Measurements from ENCODE around the gene TTC19.
"Not testable (repeated sequence)": the region's sequence is repeated elsewhere in the genome, so short reads cannot be mapped to it uniquely, and the experiment has no call there.

TTC19 gene

GRCh38 chr17:15973016-15973415 lies 26.6 kb upstream of the TTC19 start:
- peak; percentile 46 for DNase-seq (ENCODE audit: low read depth, low spot score)

GRCh38 chr17:15973834-15974233 lies 25.8 kb upstream of the TTC19 start:
- DNase-seq (ENCODE audit: low read depth, low spot score), result peak; percentile 41

- DNase-seq (ENCODE audit: low read depth, low spot score), result no peak
These were observed 21.7 kb upstream of the TTC19 start for GRCh38 chr17:15977894-15978293.

GRCh38 chr17:15978606-15979005 lies 21.0 kb upstream of the TTC19 start:
- no peak for DNase-seq (ENCODE audit: low read depth, low spot score)

- DNase-seq (ENCODE audit: low read depth, low spot score), result not testable (repeated sequence)
These were observed 20.6 kb upstream of the TTC19 start for GRCh38 chr17:15979013-15979412.

- DNase-seq (ENCODE audit: low read depth, low spot score), result no peak
These were observed 18.4 kb upstream of the TTC19 start for GRCh38 chr17:15981208-15981607.

- DNase-seq (ENCODE audit: low read depth, low spot score), result peak; percentile 28
These were observed 17.7 kb upstream of the TTC19 start for GRCh38 chr17:15981646-15982580.

GRCh38 chr17:15996322-15996721 lies 3.3 kb upstream of the TTC19 start:
- no peak for DNase-seq (ENCODE audit: low read depth, low spot score)

GRCh38 chr17:15998031-15998562 lies 1.5 kb upstream of the TTC19 start:
- DNase-seq (ENCODE audit: low read depth, low spot score), result no peak

- DNase-seq (ENCODE audit: low read depth, low spot score), result no peak
These were observed 577 bp downstream of the TTC19 start for GRCh38 chr17:15999974-16000827.

- no peak for DNase-seq (ENCODE audit: low read depth, low spot score)
These were observed 1.7 kb downstream of the TTC19 start for GRCh38 chr17:16001226-16001897.

GRCh38 chr17:16002708-16003260 lies 3.2 kb downstream of the TTC19 start:
- DNase-seq (ENCODE audit: low read depth, low spot score), result no peak

GRCh38 chr17:16003841-16004240 lies 4.2 kb downstream of the TTC19 start:
- peak; percentile 35 for DNase-seq (ENCODE audit: low read depth, low spot score)

GRCh38 chr17:16005636-16006035 lies 6.0 kb downstream of the TTC19 start:
- no peak for DNase-seq (ENCODE audit: low read depth, low spot score)

- DNase-seq (ENCODE audit: low read depth, low spot score), result no peak
These were observed 7.8 kb downstream of the TTC19 start for GRCh38 chr17:16007439-16007838.

GRCh38 chr17:16013943-16014407 lies 14.4 kb downstream of the TTC19 start:
- DNase-seq (ENCODE audit: low read depth, low spot score), result peak; percentile 74

- no peak for DNase-seq (ENCODE audit: low read depth, low spot score)
These were observed 19.7 kb downstream of the TTC19 start for GRCh38 chr17:16019347-16019746.

- no peak for DNase-seq (ENCODE audit: low read depth, low spot score)
These were observed 24.3 kb downstream of the TTC19 start for GRCh38 chr17:16023881-16024280.

- DNase-seq (ENCODE audit: low read depth, low spot score), result no peak
These were observed 25.6 kb downstream of the TTC19 start for GRCh38 chr17:16025202-16025601.

GRCh38 chr17:16026895-16027294 lies 27.3 kb downstream of the TTC19 start:
- no peak for DNase-seq (ENCODE audit: low read depth, low spot score)

Data from astrocyte of the hippocampus (primary cell).